K562 (cell line): Measurements from ENCODE around the gene LSS. TPM values are rescaled to one million over a fixed set of nuclear protein-coding genes. Genes with fewer than 3 reads are reported as not detected.
A peak's percentile ranks its signal among the peaks of the same experiment; 100 is the strongest.

ENCODE experiments used
- ATF4 ChIP-seq: fragments of 450-650 bp; formaldehyde crosslinking; IDR thresholded peaks from 2 replicates; pipeline ENCODE4 v1.4.0; 2022; ENCODE audit warnings: mild to moderate bottlenecking, moderate library complexity
- CCAR2 ChIP-seq: fragments of 200-400 bp; formaldehyde crosslinking; IDR thresholded peaks from 2 replicates; pipeline ENCODE4 v1.6.1; 2017; ENCODE audit warnings: mild to moderate bottlenecking, low read depth, low read length
- CEBPZ ChIP-seq: fragments of 150-350 bp; IDR thresholded peaks from 2 replicates; pipeline ENCODE4 v1.6.1; 2014; ENCODE audit warnings: low read depth, mild to moderate bottlenecking, low read length, borderline replicate concordance
- E2F3 ChIP-seq: fragments of 250-450 bp; sonication (Bioruptor Pico); IDR thresholded peaks from 2 replicates; pipeline ENCODE4 v1.4.0; 2020; ENCODE audit warnings: mild to moderate bottlenecking
- FOXM1 ChIP-seq, 2 experiments: fragments of 450-650 bp in 1 of 2; sonication (generic) in 1 of 2; formaldehyde crosslinking in 1 of 2; IDR thresholded peaks; 2 replicates each; pipeline versions ENCODE4 v1.6.1 to v1.9.0; 2017 to 2022; ENCODE audit warnings: low read depth in 2 of 2, mild to moderate bottlenecking in 2 of 2, missing genetic modification reagents in 1 of 2, moderate library complexity in 1 of 2
- HLTF ChIP-seq: fragments of 450-650 bp; IDR thresholded peaks from 2 replicates; pipeline ENCODE4 v1.6.1; 2016
- HMGXB4 ChIP-seq: sonication (generic); formaldehyde crosslinking; IDR thresholded peaks from 2 replicates; pipeline ENCODE4 v1.8.1; 2023; ENCODE audit warnings: mild to moderate bottlenecking, missing genetic modification reagents
- ILK ChIP-seq: fragments of 450-650 bp; IDR thresholded peaks from 2 replicates; pipeline ENCODE4 v1.6.1; 2016; ENCODE audit warnings: missing genetic modification characterization, low read depth, mild to moderate bottlenecking, missing compliant biosample characterization, moderate library complexity, borderline replicate concordance
- MAZ ChIP-seq, 2 experiments: fragments of 450-650 bp in 1 of 2; sonication (generic) in 1 of 2; formaldehyde crosslinking; IDR thresholded peaks in 1 of 2; conservative IDR thresholded peaks in 1 of 2; 2 replicates each; pipeline versions ENCODE4 v1.4.0 to v1.5.0; 2020; ENCODE audit warnings: mild to moderate bottlenecking in 1 of 2, missing genetic modification reagents in 1 of 2
- NR1H2 ChIP-seq: sonication (generic); formaldehyde crosslinking; IDR thresholded peaks from 2 replicates; pipeline ENCODE4 v1.4.0; 2020; ENCODE audit warnings: mild to moderate bottlenecking, missing genetic modification reagents
- RFX1 ChIP-seq: fragments of 450-650 bp; IDR thresholded peaks from 2 replicates; pipeline ENCODE4 v1.6.1; 2016; ENCODE audit warnings: mild to moderate bottlenecking, moderate library complexity
- SMARCB1 ChIP-seq: IDR thresholded peaks from 2 replicates; pipeline ENCODE4 v1.6.1; 2011; ENCODE audit warnings: improper control_type of control experiment, low read depth; ENCODE audit not compliant: insufficient read length
- ZBTB5 ChIP-seq: fragments of 450-650 bp; IDR thresholded peaks from 2 replicates; pipeline ENCODE4 v1.6.1; 2017; ENCODE audit warnings: antibody characterized with exemption
- ZNF639 ChIP-seq, 2 experiments: fragments of 200-800 bp in 1 of 2; sonication (Bioruptor generic) in 1 of 2; sonication (generic) in 1 of 2; formaldehyde crosslinking in 1 of 2; IDR thresholded peaks in 1 of 2; conservative IDR thresholded peaks in 1 of 2; 2 replicates each; pipeline versions ENCODE4 v1.5.0 to v1.6.1; 2016 to 2020; ENCODE audit warnings: missing compliant biosample characterization in 1 of 2, missing genetic modification characterization in 1 of 2, missing genetic modification reagents in 1 of 2
- ZSCAN32 ChIP-seq: fragments of 450-650 bp; formaldehyde crosslinking; IDR thresholded peaks from 2 replicates; pipeline ENCODE4 v1.4.0; 2020; ENCODE audit warnings: mild to moderate bottlenecking, moderate library complexity
- polyA plus RNA-seq, 8 experiments: library from polyadenylated mRNA; depleted of rRNA in 4 of 8; stranded (reverse) in 5 of 8; unstranded in 3 of 8; fragments of >200 nt; fragmentation: Nextera tagmentation in 2 of 8; fragmentation: Illumina TruSeq in 1 of 8; extraction: Ambion mirVana in 2 of 8; extraction: Trizol in 1 of 8; gene quantifications; 2 replicates each; pipeline versions ENCODE4 v1.2.1 to v1.2.3, GENCODE V29; 2011 to 2014; ENCODE audit warnings: inconsistent platforms in 1 of 8, missing spikeins in 1 of 8
- total RNA-seq, 7 experiments: library from RNA; depleted of rRNA in 6 of 7; stranded (reverse); fragments of >200 nt in 6 of 7; fragmentation: Illumina TruSeq in 2 of 7; extraction: Trizol in 2 of 7; gene quantifications; 2 replicates each; pipeline versions ENCODE4 v1.2.1 to v1.2.3, GENCODE V29; 2011 to 2021; ENCODE audit warnings: low replicate concordance in 1 of 7

Gene LSS
- total and polyA plus RNA-seq, 9 of the 15 experiments (the other 6 are each of a cell fraction or from before 2014, with no cell fraction given), result 2.2 to 89.5 (median 37.4) TPM

GRCh38 chr21:46153247-46154154 is 75.1 kb downstream of the LSS start (continued):
- TF ChIP-seq CEBPZ (no peak), SMARCB1 (peak; percentile 73), ATF4 (peak; percentile 52; the same call in 1 of the 2 replicates), RFX1 (no peak), HLTF (no peak), FOXM1 (IDR thresholded peaks at IDR 0.05; ENCODE audit: low read depth) (no peak), FOXM1 (CRISPR knock-in tag; IDR thresholded peaks at IDR 0.05; ENCODE audit: low read depth) (no peak), ILK (tag) (no peak), ZNF639 (CRISPR knock-in tag; conservative IDR thresholded peaks at IDR 0.05 in 1 of 2, IDR thresholded peaks at IDR 0.05 in 1 of 2) (peak in 1 of 2 experiments; percentile 59; a peak in 2 of 4 replicates), HMGXB4 (CRISPR knock-in tag) (0 out of 2 replicates have a peak, but pooled peaks have one; percentile 22), CCAR2 (no peak), ZBTB5 (peak; percentile 36; the same call in 1 of the 2 replicates), MAZ (CRISPR knock-in tag; conservative IDR thresholded peaks at IDR 0.05 in 1 of 2, IDR thresholded peaks at IDR 0.05 in 1 of 2) (peak; percentile 83 to 94; a peak in 3 of 4 replicates), NR1H2 (CRISPR knock-in tag) (no peak), ZSCAN32 (CRISPR knock-in tag) (no peak), E2F3 (no peak)
